Measurements from ENCODE around the gene WDR3. TPM values are rescaled to one million over a fixed set of nuclear protein-coding genes. Genes with fewer than 3 reads are reported as not detected.

Gene WDR3
- total RNA-seq, 1 donor, result 17.7 TPM

GRCh38 chr1:118004312-118004711 is 74.8 kb downstream of the WDR3 start:
- no peak for TF ChIP-seq CTCF (IDR thresholded peaks at IDR 0.05; ENCODE audit: insufficient read depth, low read depth, low read length)
- no peak overlapping the region for H3K4me3 ChIP-seq (ENCODE audit: low read depth, low read length)

GRCh38 chr1:118007391-118007790 is 77.9 kb downstream of the WDR3 start:
- H3K4me3 ChIP-seq (ENCODE audit: low read depth, low read length), result no peak overlapping the region
- no peak for TF ChIP-seq CTCF (IDR thresholded peaks at IDR 0.05; ENCODE audit: insufficient read depth, low read depth, low read length)
- no peak for DNase-seq (ENCODE audit: low read depth)

More at GRCh38 chr1:118004312-118004711, 74.8 kb downstream of the WDR3 start:
- no peak for DNase-seq (ENCODE audit: low read depth)

GRCh38 chr1:118008011-118008410 is 78.5 kb downstream of the WDR3 start:
- no peak for DNase-seq (ENCODE audit: low read depth)
- no peak for TF ChIP-seq CTCF (IDR thresholded peaks at IDR 0.05; ENCODE audit: insufficient read depth, low read depth, low read length)
- no peak overlapping the region for H3K4me3 ChIP-seq (ENCODE audit: low read depth, low read length)

- no peak overlapping the region for H3K4me3 ChIP-seq (ENCODE audit: low read depth, low read length)
- DNase-seq (ENCODE audit: low read depth), result no peak
Observed at GRCh38 chr1:118012515-118013124, 83.1 kb downstream of the WDR3 start.

GRCh38 chr1:118013336-118013735 is 83.8 kb downstream of the WDR3 start:
- no peak for DNase-seq (ENCODE audit: low read depth)
- TF ChIP-seq CTCF (IDR thresholded peaks at IDR 0.05; ENCODE audit: insufficient read depth, low read depth, low read length), result no peak
- no peak overlapping the region for H3K4me3 ChIP-seq (ENCODE audit: low read depth, low read length)

More at GRCh38 chr1:118012515-118013124, 83.1 kb downstream of the WDR3 start:
- no peak for TF ChIP-seq CTCF (IDR thresholded peaks at IDR 0.05; ENCODE audit: insufficient read depth, low read depth, low read length)

- TF ChIP-seq CTCF (IDR thresholded peaks at IDR 0.05; ENCODE audit: insufficient read depth, low read depth, low read length), result no peak
- DNase-seq (ENCODE audit: low read depth), result no peak
- H3K4me3 ChIP-seq (ENCODE audit: low read depth, low read length), result no peak overlapping the region
Observed at GRCh38 chr1:118013938-118014337, 84.4 kb downstream of the WDR3 start.

Other genes with a start within 250 kb of the WDR3 start
- 18.7 and 34.5 TPM in 2 replicates for gene GDAP2, start 118 bp upstream of the WDR3 start, total RNA-seq